ENCODE results near the gene LAMP1.
"Not testable (repeated sequence)": the region's sequence is repeated elsewhere in the genome, so short reads cannot be mapped to it uniquely, and the experiment has no call there.

LAMP1 gene

GRCh38 chr13:113327766-113328471 lies 30.9 kb downstream of the LAMP1 start:
- no peak for DNase-seq (ENCODE audit: low spot score)

DNA sequence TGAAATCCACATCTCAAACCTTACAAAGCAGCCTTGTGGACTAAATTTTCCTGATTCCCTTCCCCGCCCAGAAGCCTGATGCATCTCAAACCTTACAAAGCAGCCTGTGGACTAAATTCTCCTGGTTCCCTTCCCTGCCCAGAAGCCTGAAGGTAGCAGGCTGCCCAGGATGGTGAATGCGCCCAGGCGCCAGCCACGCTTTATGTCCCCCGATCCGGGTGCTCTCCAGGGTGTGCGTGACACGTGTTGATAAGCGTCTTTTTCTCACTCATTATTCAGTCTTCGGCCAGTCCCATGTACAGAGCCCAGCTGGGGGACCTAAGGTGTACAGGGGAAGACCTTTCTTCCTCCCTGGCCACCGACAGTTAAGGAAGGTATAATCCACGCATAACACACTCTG lies 31.8 kb downstream of the LAMP1 start:
- no peak for DNase-seq (ENCODE audit: low spot score)

- DNase-seq (ENCODE audit: low spot score): no peak
Observed at GRCh38 chr13:113329656-113330312, 32.7 kb downstream of the LAMP1 start.

DNA sequence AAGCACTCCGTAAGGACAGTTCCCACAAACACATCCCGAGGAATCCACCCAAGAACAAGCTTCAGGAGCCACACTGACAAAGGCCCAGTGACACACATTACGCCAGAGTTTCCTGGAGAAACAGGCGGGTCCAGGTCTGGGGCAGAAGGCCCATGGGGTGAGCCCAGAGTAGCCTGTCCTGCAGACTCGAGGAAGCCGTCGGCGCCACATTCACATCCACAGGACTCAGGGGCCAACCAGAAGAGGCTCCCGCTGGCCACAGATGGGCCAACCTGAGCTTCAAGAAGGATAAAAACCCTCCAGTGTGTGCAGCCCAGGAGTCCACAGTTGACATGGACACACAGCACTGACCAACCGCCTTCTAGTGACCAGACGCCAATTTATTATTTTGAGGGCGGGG lies 35.6 kb downstream of the LAMP1 start:
- DNase-seq (ENCODE audit: low spot score): no peak

DNA sequence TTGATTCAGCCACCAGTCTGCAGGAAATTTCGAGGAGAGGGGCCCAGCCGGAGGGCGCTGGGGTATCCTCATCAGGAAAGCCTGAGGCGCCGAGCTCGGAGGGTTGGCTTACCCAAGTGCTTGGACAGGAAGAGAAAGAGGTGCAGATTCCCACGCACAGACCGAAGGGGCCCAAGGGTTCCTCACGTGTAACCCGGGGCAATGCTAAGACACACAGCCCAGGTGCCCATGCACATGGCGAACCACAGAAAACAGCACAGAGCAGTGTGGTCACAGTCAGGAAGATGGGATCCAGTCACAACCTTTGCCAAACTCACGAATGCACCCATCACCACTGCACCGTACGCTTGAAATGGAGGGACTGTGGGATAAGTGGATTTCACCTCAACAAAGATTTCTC lies 36.0 kb downstream of the LAMP1 start:
- no peak for DNase-seq (ENCODE audit: low spot score)

DNA sequence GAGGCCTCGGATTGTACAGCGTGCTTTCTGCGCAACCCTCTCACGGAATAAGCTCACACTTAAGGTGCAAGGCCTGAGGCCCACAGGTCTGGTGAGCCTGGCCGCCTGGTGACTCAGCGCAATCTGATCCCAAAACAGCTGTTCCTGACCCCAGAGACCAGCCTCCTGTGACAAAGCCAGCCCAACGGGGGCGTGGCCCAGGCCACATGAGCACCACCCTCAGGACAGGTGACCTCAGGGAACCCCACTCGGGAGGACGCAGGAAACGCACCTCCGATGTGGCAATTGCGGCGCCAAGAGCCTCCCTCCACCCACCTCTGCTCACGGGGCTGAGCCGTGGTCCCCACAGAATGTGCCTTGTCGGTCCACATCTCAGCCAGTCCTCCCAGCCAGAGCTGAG lies 40.5 kb downstream of the LAMP1 start:
- no peak for DNase-seq (ENCODE audit: low spot score)

GRCh38 chr13:113337976-113338375 lies 40.9 kb downstream of the LAMP1 start:
- DNase-seq (ENCODE audit: low spot score): no peak

GRCh38 chr13:113338451-113338850 lies 41.4 kb downstream of the LAMP1 start:
- no peak for DNase-seq (ENCODE audit: low spot score)

- DNase-seq (ENCODE audit: low spot score): no peak
Observed at GRCh38 chr13:113342820-113343691, 46.0 kb downstream of the LAMP1 start.

GRCh38 chr13:113343692-113343968 lies 46.6 kb downstream of the LAMP1 start:
- DNase-seq (ENCODE audit: low spot score): no peak

DNA sequence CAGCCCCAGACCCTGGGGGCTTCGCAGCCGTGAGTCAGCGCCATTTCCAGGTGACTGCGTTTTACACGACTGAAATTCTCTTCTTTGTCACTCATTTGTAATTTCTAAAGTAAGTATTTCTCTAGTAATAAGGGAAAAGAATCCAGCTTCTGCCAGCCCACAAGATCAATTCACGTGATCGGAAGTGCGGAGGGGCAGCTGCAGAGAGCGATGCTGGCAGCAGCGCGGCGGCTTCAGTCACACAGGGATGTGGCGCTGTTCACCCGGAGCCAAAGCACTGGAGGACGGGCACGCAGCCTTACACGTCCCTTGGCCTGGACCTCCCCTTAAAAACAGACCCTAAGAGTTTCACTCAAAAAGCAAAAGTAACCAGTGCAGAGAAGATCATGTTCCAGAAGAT lies 48.4 kb downstream of the LAMP1 start:
- DNase-seq (ENCODE audit: low spot score): no peak

- DNase-seq (ENCODE audit: low spot score): not testable (repeated sequence)
Observed at GRCh38 chr13:113347736-113348225, 50.7 kb downstream of the LAMP1 start.

GRCh38 chr13:113348591-113348990 lies 51.6 kb downstream of the LAMP1 start:
- no peak for DNase-seq (ENCODE audit: low spot score)

DNA sequence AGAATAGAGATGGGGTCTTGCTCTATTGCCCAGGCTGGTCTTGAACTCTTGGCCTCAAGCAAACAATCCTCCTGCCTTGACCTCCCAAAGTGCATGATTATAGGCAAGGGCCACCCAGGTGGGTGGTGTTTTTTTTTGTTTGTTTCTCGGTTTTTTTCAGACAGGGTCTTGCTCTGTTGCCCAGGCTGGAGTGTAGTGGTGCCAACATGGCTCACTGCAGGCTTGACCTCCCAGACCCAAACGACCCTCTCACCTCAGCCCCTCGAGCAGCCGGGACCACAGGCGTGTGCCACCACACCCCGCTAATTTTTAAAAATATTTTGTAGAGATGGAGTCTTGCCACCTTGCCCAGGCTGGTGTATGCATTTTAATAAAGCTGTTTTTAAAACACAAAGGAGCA lies 52.0 kb downstream of the LAMP1 start:
- no peak for DNase-seq (ENCODE audit: low spot score)

GRCh38 chr13:113349491-113349890 lies 52.5 kb downstream of the LAMP1 start:
- no peak for DNase-seq (ENCODE audit: low spot score)

DNA sequence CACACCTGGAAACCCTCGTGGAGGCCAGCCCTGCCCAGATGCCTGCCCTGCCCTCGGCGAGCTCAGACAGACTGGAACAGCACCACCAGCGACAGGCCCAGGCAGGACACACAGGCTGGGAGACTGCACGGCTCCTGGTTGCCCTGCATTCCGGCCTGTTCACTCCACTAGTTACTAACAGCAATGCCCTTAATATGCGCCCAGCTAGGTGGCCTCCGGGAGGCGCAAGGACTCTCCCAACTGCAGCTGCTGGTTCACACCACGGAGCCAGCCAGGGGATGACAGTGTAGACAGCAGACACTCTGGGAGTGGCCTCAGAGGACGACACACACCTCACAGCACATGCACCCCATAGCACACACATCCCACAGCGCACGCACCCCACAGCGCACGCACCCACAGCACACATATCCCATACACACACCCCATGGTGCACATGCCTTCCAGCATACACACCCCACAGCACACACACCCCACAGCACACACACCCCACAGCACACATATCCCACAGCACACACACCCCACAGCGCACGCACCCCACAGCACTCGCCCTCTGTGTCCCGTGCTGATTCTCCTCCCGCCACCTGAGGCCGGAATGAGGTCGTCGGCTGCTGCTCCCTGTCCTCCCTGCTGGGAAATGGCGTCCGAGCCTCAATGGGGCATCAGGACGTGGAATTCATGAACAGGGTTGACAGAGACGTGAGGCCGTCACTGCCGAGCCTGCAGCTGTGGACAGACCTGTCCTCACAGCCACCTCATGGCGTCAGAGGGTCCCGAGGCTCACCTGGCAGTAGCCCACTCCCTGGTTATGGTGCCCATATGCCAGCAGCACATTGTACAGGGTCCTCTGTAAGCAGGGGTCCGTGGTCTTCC lies 53.3 kb downstream of the LAMP1 start:
- DNase-seq (ENCODE audit: low spot score): no peak

- DNase-seq (ENCODE audit: low spot score): no peak
Observed at GRCh38 chr13:113350938-113351335, 53.9 kb downstream of the LAMP1 start.

GRCh38 chr13:113351514-113352026 lies 54.5 kb downstream of the LAMP1 start:
- no peak for DNase-seq (ENCODE audit: low spot score)

- DNase-seq (ENCODE audit: low spot score): no peak
Observed at GRCh38 chr13:113353254-113353653, 56.2 kb downstream of the LAMP1 start.

DNA sequence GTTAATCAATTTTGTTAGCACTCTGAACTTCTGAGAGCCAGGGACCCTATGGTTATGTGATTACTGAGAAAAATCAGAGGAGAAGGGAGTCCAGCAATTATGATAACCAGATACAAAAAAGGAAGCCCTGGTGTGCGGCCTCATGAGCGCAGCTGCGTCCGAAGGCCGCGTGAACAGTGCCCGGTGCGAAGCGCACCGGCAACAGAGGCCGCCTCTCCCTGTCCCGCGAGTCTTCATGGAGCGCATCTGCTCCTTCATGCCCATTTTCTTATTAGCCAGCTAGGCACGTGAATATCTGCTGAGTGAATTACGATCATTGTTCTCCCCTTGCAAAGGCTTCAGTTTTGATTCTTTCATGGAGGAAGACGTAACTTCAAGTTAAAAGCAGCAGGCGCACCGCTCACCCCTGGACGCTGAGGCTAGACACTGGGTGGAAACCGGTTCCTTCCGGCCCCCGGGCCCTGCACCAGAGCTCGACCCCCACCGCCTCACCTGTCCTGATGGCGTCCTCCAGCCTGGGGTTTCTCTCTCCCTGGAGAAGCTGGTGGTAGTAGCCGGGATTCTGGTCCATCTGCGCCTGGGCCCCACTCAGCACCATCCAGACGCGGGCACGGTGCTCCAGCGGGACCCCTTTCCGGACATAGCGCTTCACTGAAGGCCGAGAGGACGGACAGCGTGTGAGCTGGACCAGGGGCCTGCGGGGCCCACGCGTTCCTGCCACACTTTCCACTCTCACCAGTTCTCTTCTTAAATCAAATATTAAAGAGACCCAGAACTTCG lies 58.0 kb downstream of the LAMP1 start:
- DNase-seq (ENCODE audit: low spot score): no peak

- no peak for DNase-seq (ENCODE audit: low spot score)
Observed at GRCh38 chr13:113355621-113356020, 58.6 kb downstream of the LAMP1 start.
